ENCODE results near the gene OTOF. TPM values are rescaled to one million over a fixed set of nuclear protein-coding genes. Genes with fewer than 3 reads are reported as not detected.

OTOF gene
- total RNA-seq, 1 donor from 2014 or later: 5.2 TPM

DNA sequence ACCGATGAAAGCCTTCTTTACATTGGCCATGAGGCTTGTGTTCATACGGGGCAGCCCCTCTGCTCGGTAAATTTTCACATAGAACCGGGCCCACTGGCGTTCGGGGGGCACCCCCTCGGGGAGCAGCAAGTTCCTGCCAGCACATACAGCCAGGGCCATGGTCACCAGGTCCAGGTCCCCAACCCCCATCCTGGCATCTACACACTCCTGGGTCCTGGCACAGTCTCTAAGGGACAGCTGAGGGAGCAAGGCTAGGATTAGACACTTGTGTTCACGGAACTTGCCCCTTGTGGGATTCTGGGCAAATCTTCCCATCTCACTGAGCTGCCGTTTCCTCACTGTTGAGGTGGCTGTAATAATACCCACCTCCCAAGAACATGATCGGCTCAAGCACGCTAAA is 5.6 kb upstream of the OTOF start:
- H3K27me3 ChIP-seq (ENCODE audit: control insufficient read depth in 3 of 3, insufficient read depth in 3 of 3, low read length in 3 of 3): no peaks in the 10 kb centered on the region
- peaks cover 19 to 40% (median 36%) of the 10 kb centered on the region in 3 donors for H3K4me1 ChIP-seq (ENCODE audit: control insufficient read depth in 3 of 3, insufficient read depth in 3 of 3, low read length in 3 of 3)
- H3K36me3 ChIP-seq (ENCODE audit: control insufficient read depth in 3 of 3, insufficient read depth in 3 of 3, low read length in 3 of 3): no peaks in the 10 kb centered on the region
- peak overlapping the region; percentile 69 for H3K27ac ChIP-seq (ENCODE audit: low read depth, low read length)
- peak overlapping the region in 2 of 3 donors; percentile 34 to 67 for H3K9ac ChIP-seq (ENCODE audit: low read depth in 1 of 3, low read length in 3 of 3)
- no peaks in the 10 kb centered on the region for H3K9me3 ChIP-seq (ENCODE audit: control insufficient read depth in 3 of 3, low read length in 3 of 3)
- peak overlapping the region; percentile 19 to 30 (median 23) for H3K4me3 ChIP-seq (ENCODE audit: low read length in 3 of 3)

DNA sequence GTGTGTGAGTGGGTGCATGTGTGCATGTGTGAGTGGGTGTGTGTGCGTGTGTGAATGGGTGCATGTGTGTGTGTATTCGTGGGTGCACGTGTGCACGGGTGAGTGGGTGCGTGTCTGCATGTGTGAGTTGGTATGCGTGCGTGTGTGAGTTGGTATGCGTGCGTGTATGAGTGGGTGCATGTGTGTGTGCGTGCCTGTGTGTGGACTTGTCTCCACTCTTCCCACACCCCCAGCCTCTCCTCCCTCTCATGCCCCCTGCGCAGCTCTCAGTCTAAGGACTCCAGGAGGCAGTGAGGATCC is 5.1 kb upstream of the OTOF start:
- Histone ChIP-seq H3K9ac (ENCODE audit: low read depth in 1 of 3, low read length in 3 of 3) (no peak overlapping the region), H3K36me3 (ENCODE audit: control insufficient read depth in 3 of 3, insufficient read depth in 3 of 3, low read length in 3 of 3) (no peaks in the 10 kb centered on the region), H3K27me3 (ENCODE audit: control insufficient read depth in 3 of 3, insufficient read depth in 3 of 3, low read length in 3 of 3) (no peaks in the 10 kb centered on the region), H3K4me3 (ENCODE audit: low read length in 3 of 3) (no peak overlapping the region), H3K4me1 (ENCODE audit: control insufficient read depth in 3 of 3, insufficient read depth in 3 of 3, low read length in 3 of 3) (peaks cover 19 to 43% (median 36%) of the 10 kb centered on the region in 3 donors), H3K27ac (ENCODE audit: low read depth, low read length) (no peak overlapping the region), H3K9me3 (ENCODE audit: control insufficient read depth in 3 of 3, low read length in 3 of 3) (no peaks in the 10 kb centered on the region)

DNA sequence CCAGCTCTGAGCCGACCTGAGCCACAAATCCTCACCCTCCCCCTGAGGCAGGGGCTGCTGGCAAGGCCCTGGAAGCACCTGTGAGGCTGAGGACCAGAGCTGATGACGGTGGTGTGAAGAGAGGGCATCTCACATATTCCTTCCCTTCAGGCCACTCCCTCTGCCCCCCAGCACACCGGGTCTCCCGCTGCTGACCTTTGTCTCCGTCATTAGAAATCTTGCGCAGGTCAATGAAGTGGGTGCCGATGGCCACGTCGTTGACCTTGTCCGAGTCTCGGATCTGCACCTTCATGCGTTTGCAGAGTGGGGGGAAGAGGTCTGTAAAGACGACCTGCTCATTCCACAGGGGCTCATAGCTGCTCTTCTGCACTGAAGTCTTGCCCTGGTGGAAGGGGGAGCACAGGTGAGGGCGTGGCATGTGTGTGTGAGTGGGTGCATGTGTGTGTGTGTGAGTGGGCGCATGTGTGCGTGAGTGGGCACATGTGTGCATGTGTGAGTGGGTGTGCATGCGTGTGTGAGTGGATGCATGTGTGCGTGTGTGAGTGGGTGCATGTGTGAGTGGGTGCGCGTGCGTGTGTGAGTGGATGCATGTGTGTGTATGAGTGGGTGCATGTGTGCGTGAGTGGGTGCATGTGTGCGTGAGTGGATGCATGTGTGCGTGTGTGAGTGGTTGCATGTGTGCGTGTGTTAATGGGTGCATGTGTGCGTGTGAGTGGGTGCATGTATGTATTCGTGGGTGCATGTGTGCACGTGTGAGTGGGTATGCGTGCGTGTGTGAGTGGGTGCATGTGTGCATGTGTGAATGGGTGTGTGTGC is 4.5 kb upstream of the OTOF start:
- Histone ChIP-seq H3K9me3 (ENCODE audit: control insufficient read depth in 3 of 3, low read length in 3 of 3) (no peaks in the 10 kb centered on the region), H3K4me1 (ENCODE audit: control insufficient read depth in 3 of 3, insufficient read depth in 3 of 3, low read length in 3 of 3) (peaks cover 24 to 47% (median 36%) of the 10 kb centered on the region in 3 donors), H3K27ac (ENCODE audit: low read depth, low read length) (no peak overlapping the region)

DNA sequence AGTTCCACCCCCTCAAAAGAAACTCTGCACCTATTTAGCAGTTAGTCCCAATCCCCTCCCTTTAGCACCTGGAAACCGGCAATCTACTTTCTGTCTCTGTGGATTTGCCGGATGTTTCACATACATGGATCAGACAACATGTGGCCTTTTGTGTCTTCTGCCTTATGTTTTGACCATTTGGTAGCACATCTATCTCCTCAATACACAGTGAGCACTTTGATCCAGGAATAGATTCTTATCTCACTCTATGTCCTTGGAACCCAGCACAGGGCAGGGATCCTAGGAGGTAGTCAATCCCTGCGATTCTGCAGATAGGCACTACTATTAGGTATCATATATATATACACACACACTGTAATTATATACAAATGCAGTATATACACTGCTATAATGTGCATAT is 3.8 kb upstream of the OTOF start:
- Histone ChIP-seq H3K4me3 (ENCODE audit: low read length in 3 of 3) (no peak overlapping the region), H3K4me1 (ENCODE audit: control insufficient read depth in 3 of 3, insufficient read depth in 3 of 3, low read length in 3 of 3) (peaks cover 24 to 47% (median 36%) of the 10 kb centered on the region in 3 donors), H3K9me3 (ENCODE audit: control insufficient read depth in 3 of 3, low read length in 3 of 3) (no peaks in the 10 kb centered on the region), H3K27ac (ENCODE audit: low read depth, low read length) (no peak overlapping the region), H3K9ac (ENCODE audit: low read depth in 1 of 3, low read length in 3 of 3) (no peak overlapping the region), H3K27me3 (ENCODE audit: control insufficient read depth in 3 of 3, insufficient read depth in 3 of 3, low read length in 3 of 3) (no peaks in the 10 kb centered on the region), H3K36me3 (ENCODE audit: control insufficient read depth in 3 of 3, insufficient read depth in 3 of 3, low read length in 3 of 3) (no peaks in the 10 kb centered on the region)

More for the DNA sequence above, 4.5 kb upstream of the OTOF start:
- Histone ChIP-seq H3K4me3 (ENCODE audit: low read length in 3 of 3) (no peak overlapping the region), H3K27me3 (ENCODE audit: control insufficient read depth in 3 of 3, insufficient read depth in 3 of 3, low read length in 3 of 3) (no peaks in the 10 kb centered on the region), H3K36me3 (ENCODE audit: control insufficient read depth in 3 of 3, insufficient read depth in 3 of 3, low read length in 3 of 3) (no peaks in the 10 kb centered on the region), H3K9ac (ENCODE audit: low read depth in 1 of 3, low read length in 3 of 3) (no peak overlapping the region)

DNA sequence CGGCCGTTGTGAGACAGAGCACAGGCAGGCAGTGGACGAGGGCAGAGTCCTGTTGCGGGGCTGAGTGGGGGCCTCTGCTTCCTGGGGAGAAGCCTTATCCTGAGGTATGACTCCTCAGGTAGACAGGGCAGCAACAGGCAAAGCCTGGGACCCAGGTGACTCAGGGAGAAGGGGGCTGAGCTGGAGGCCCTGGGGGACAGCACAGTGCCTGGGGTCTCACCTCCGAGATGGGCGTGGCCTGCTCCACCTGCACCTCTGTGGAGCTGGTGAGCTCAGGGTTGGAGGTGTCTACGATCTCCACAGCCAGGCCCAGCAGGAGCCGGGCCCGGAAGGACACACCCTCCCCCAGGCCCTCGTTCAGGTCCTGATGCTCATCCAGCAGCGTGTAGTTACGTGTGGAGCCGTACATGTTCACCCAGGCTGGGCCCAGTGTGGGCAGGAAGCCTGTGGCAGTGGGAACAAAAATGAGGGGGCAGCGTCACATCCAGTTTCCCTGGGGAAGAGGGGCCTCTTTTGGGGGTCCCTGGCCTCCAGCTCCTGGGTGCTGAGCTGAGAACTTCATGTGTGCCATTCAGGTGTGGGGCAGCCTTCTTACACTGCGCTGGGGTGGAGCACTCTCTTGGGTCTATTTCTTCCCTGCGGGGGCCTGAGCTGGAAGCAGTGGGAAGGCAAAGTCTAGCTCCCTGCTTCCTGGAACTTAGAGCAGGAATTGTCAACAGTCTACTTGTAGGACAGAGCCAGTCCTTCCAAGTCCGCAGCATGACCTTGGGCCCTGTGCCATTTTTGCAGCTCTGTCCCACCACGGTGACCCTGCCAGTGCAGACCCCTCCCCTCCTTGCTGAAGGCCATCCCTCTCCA is 2.9 kb upstream of the OTOF start:
- Histone ChIP-seq H3K4me1 (ENCODE audit: control insufficient read depth in 3 of 3, insufficient read depth in 3 of 3, low read length in 3 of 3) (peaks cover 24 to 47% (median 36%) of the 10 kb centered on the region in 3 donors), H3K36me3 (ENCODE audit: control insufficient read depth in 3 of 3, insufficient read depth in 3 of 3, low read length in 3 of 3) (no peaks in the 10 kb centered on the region), H3K4me3 (ENCODE audit: low read length in 3 of 3) (no peak overlapping the region), H3K9me3 (ENCODE audit: control insufficient read depth in 3 of 3, low read length in 3 of 3) (no peaks in the 10 kb centered on the region), H3K27me3 (ENCODE audit: control insufficient read depth in 3 of 3, insufficient read depth in 3 of 3, low read length in 3 of 3) (no peaks in the 10 kb centered on the region), H3K9ac (ENCODE audit: low read depth in 1 of 3, low read length in 3 of 3) (no peak overlapping the region), H3K27ac (ENCODE audit: low read depth, low read length) (no peak overlapping the region)

- Histone ChIP-seq H3K9me3 (ENCODE audit: control insufficient read depth in 3 of 3, low read length in 3 of 3) (no peaks in the 10 kb centered on the region), H3K27me3 (ENCODE audit: control insufficient read depth in 3 of 3, insufficient read depth in 3 of 3, low read length in 3 of 3) (no peaks in the 10 kb centered on the region), H3K4me1 (ENCODE audit: control insufficient read depth in 3 of 3, insufficient read depth in 3 of 3, low read length in 3 of 3) (peaks cover 24 to 46% (median 36%) of the 10 kb centered on the region in 3 donors), H3K4me3 (ENCODE audit: low read length in 3 of 3) (no peak overlapping the region), H3K27ac (ENCODE audit: low read depth, low read length) (no peak overlapping the region), H3K36me3 (ENCODE audit: control insufficient read depth in 3 of 3, insufficient read depth in 3 of 3, low read length in 3 of 3) (no peaks in the 10 kb centered on the region), H3K9ac (ENCODE audit: low read depth in 1 of 3, low read length in 3 of 3) (no peak overlapping the region)
Measured at GRCh38 chr2:26479789-26480565, 2.1 kb upstream of the OTOF start.

DNA sequence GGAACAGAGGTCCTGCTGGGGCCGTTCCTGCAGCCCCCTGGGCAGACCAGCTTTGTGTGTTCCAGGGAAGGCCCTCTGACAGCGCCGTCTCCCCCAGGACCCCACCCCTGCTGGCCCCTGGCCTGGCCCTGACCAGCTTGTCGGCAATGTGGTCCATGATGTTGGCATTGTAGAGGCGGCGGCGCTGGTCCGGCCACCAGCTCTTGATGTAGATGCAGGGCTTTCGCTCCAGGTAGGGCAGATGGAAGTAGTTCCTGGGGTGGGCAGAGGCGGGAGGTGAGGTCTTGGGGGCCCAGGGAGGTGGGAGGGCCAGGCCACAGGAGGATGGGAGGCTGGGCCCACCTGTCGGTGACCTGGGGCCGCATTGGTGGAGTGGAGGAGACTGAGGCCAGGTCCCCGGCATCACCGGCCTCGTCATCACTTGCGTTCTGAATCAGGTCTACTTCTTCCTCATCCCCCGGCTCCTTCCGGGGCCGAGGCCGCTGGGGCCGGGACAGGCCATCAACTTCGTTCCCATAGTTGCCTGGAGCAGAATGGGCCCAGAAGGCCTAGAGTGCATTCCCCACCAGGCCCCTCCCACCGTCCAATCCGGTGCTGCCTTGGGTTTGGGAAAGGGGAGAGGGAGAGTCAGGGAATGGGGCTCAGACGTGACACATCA is 1.3 kb upstream of the OTOF start:
- Histone ChIP-seq H3K27me3 (ENCODE audit: control insufficient read depth in 3 of 3, insufficient read depth in 3 of 3, low read length in 3 of 3) (no peaks in the 10 kb centered on the region), H3K27ac (ENCODE audit: low read depth, low read length) (no peak overlapping the region), H3K4me1 (ENCODE audit: control insufficient read depth in 3 of 3, insufficient read depth in 3 of 3, low read length in 3 of 3) (peaks cover 20 to 39% (median 29%) of the 10 kb centered on the region in 3 donors), H3K9me3 (ENCODE audit: control insufficient read depth in 3 of 3, low read length in 3 of 3) (no peaks in the 10 kb centered on the region), H3K4me3 (ENCODE audit: low read length in 3 of 3) (no peak overlapping the region), H3K9ac (ENCODE audit: low read depth in 1 of 3, low read length in 3 of 3) (no peak overlapping the region), H3K36me3 (ENCODE audit: control insufficient read depth in 3 of 3, insufficient read depth in 3 of 3, low read length in 3 of 3) (no peaks in the 10 kb centered on the region)

DNA sequence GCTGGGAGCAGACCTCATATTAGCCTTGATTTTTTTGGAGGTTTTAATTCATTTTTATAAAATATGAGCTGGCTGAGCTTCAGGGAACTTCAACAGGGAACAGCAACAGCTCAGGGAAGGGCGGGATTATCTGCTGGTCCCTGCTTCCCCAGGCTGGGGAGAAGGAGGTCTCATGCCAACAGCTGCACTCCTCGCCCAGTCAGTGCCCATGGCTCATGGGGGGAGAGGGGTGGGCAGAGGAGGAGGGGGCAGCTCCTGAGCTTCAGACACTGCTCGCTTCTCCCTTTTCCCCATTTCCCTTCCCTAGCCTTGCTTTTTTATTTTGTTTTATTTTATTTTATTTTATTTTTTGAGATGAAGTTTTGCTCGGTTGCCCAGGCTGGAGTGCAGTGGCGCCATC is 442 bp upstream of the OTOF start:
- Histone ChIP-seq H3K27ac (ENCODE audit: low read depth, low read length) (no peak overlapping the region), H3K4me3 (ENCODE audit: low read length in 3 of 3) (no peak overlapping the region), H3K36me3 (ENCODE audit: control insufficient read depth in 3 of 3, insufficient read depth in 3 of 3, low read length in 3 of 3) (no peaks in the 10 kb centered on the region), H3K27me3 (ENCODE audit: control insufficient read depth in 3 of 3, insufficient read depth in 3 of 3, low read length in 3 of 3) (no peaks in the 10 kb centered on the region), H3K9ac (ENCODE audit: low read depth in 1 of 3, low read length in 3 of 3) (no peak overlapping the region), H3K4me1 (ENCODE audit: control insufficient read depth in 3 of 3, insufficient read depth in 3 of 3, low read length in 3 of 3) (peaks cover 11 to 31% (median 21%) of the 10 kb centered on the region in 3 donors), H3K9me3 (ENCODE audit: control insufficient read depth in 3 of 3, low read length in 3 of 3) (no peaks in the 10 kb centered on the region)

- no peak overlapping the region for H3K27ac ChIP-seq (ENCODE audit: low read depth, low read length)
- H3K9ac ChIP-seq (ENCODE audit: low read depth in 1 of 3, low read length in 3 of 3): no peak overlapping the region
- no peaks in the 10 kb centered on the region for H3K27me3 ChIP-seq (ENCODE audit: control insufficient read depth in 3 of 3, insufficient read depth in 3 of 3, low read length in 3 of 3)
- H3K9me3 ChIP-seq (ENCODE audit: control insufficient read depth in 3 of 3, low read length in 3 of 3): no peaks in the 10 kb centered on the region
- H3K36me3 ChIP-seq (ENCODE audit: control insufficient read depth in 3 of 3, insufficient read depth in 3 of 3, low read length in 3 of 3): no peaks in the 10 kb centered on the region
- H3K4me1 ChIP-seq (ENCODE audit: control insufficient read depth in 3 of 3, insufficient read depth in 3 of 3, low read length in 3 of 3): peaks cover 8 to 22% (median 10%) of the 10 kb centered on the region in 3 donors
- no peak overlapping the region for H3K4me3 ChIP-seq (ENCODE audit: low read length in 3 of 3)
Measured at GRCh38 chr2:26477126-26477910, 606 bp downstream of the OTOF start.

Data from skeletal muscle tissue (tissue), 4 donors.